Measurements from ENCODE around the gene BMP5. TPM values are rescaled to one million over a fixed set of nuclear protein-coding genes. Genes with fewer than 3 reads are reported as not detected.

The BMP5 gene
- total and polyA plus RNA-seq, 2 of the 8 experiments (the other 6 are each of a cell fraction or from before 2014, with no cell fraction given) = 0.02 TPM; not detected in 1

DNA sequence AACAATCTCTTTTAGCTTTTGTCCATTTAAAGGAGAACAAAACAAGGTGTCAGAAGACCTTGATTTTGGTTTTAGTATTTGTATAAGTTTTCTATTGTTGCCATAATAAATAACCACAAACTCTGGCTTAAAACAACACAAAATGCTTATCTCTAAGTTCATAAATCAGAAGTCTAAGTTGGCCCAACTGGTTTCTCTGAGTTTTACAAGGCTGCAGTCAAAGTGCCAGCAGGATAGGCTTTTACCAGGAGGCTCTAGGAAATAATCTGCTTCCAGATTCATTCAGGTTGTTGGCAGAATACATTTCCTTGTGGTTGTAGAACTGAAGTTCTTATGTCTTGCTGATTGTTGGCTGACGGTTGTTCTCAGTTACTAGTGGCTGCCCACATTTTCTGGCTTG lies 149.2 kb downstream of the BMP5 start:
- H3K79me2 ChIP-seq (ENCODE audit: control insufficient read depth in 1 of 2, insufficient read depth in 2 of 2, low read length in 2 of 2) = no peaks in the 10 kb centered on the region
- H3K27ac ChIP-seq (ENCODE audit: low read depth, low read length) = no peak overlapping the region
- no peaks in the 10 kb centered on the region for H3K4me1 ChIP-seq (replicated peaks in 1 of 4; ENCODE audit: control insufficient read depth in 3 of 4, insufficient read depth in 4 of 4, low read length in 3 of 4)
- no peak overlapping the region for H3K4me3 ChIP-seq (ENCODE audit: extremely low read depth in 1 of 4, insufficient read depth in 2 of 4, low read depth in 3 of 4, low read length in 4 of 4)
- no peak for TF ChIP-seq RNF2 (IDR thresholded peaks at IDR 0.05; ENCODE audit: borderline replicate concordance, low read depth, low read length, missing control alignments, poor library complexity, severe bottlenecking)
- no peak for TF ChIP-seq CHD2 (IDR thresholded peaks at IDR 0.05; ENCODE audit: low read length)
- H3K9me3 ChIP-seq (ENCODE audit: insufficient read depth in 2 of 2, low read depth in 1 of 2, low read length in 1 of 2) = no peaks in the 10 kb centered on the region
- H3K23me2 ChIP-seq (ENCODE audit: low read depth, low read length) = no peaks in the 10 kb centered on the region
- H3K9ac ChIP-seq (replicated peaks in 1 of 4; ENCODE audit: extremely low read depth in 1 of 4, low read depth in 3 of 4, low read length in 3 of 4) = no peak overlapping the region
- H3K14ac ChIP-seq (ENCODE audit: insufficient read length) = no peak overlapping the region
- no peak overlapping the region for H3K4me2 ChIP-seq (ENCODE audit: insufficient read depth in 1 of 2, low read depth in 2 of 2, low read length in 2 of 2)
- H4K8ac ChIP-seq (ENCODE audit: extremely low read depth, insufficient read depth, low read length) = no peak overlapping the region
- H2BK120ac ChIP-seq (replicated peaks; ENCODE audit: low read depth, low read length) = no peak overlapping the region
- H3K79me1 ChIP-seq (ENCODE audit: low read depth, low read length) = no peaks in the 10 kb centered on the region
- H3K27me3 ChIP-seq (replicated peaks in 1 of 4; ENCODE audit: control insufficient read depth in 3 of 4, extremely low read depth in 1 of 4, insufficient read depth in 3 of 4, low read length in 3 of 4) = peaks cover 0 to 1% (median 0%) of the 10 kb centered on the region in 4 experiments; a peak in 1 of 7 replicates
- no peak for DNase-seq (ENCODE audit: low read depth in 1 of 2, low spot score in 2 of 2)
- no peak overlapping the region for H3K23ac ChIP-seq (ENCODE audit: insufficient read length)
- H2BK12ac ChIP-seq (ENCODE audit: low read depth, low read length) = no peak overlapping the region
- CTCF ChIA-PET (ENCODE audit: partially characterized antibody) = no interaction called here
- WGBS, 2 experiments (ENCODE audit: extremely low coverage in 1 of 2, insufficient coverage in 1 of 2, insufficient read length in 1 of 2, insufficient replicate concordance in 2 of 2, low coverage in 1 of 2, low lambda C conversion rate in 2 of 2, missing lambda C conversion rate in 1 of 2) = 75% methylated on average over 1 of the region's 1 CpG; no CpG with 5 or more reads in 1 of the 2 experiments
- no peak overlapping the region for H4K91ac ChIP-seq (replicated peaks; ENCODE audit: insufficient read length, low read length)
- H3K36me3 ChIP-seq (ENCODE audit: control insufficient read depth in 2 of 4, insufficient read depth in 4 of 4, low read length in 3 of 4) = no peaks in the 10 kb centered on the region
- no peak overlapping the region for H2BK15ac ChIP-seq (ENCODE audit: low read length)
- POLR2A ChIA-PET (ENCODE audit: partially characterized antibody) = no interaction called here
- H3K4ac ChIP-seq (replicated peaks; ENCODE audit: insufficient read length, low read depth, low read length) = no peak overlapping the region
- no peaks in the 10 kb centered on the region for H4K20me1 ChIP-seq (replicated peaks in 1 of 2; ENCODE audit: control insufficient read depth in 1 of 2, insufficient read depth in 2 of 2, low read length in 2 of 2)
- no peak overlapping the region for H4K5ac ChIP-seq (ENCODE audit: insufficient read length, low read depth, low read length)
- H2AK5ac ChIP-seq (ENCODE audit: low read depth, low read length) = no peak overlapping the region
- H2BK20ac ChIP-seq (ENCODE audit: low read length) = no peak overlapping the region
- FAIRE-seq = no peak
- no peak overlapping the region for H2AFZ ChIP-seq (ENCODE audit: low read length)
- H3K56ac ChIP-seq (replicated peaks; ENCODE audit: insufficient read length, low read depth, low read length) = no peak overlapping the region
- no peak overlapping the region for H2BK5ac ChIP-seq (ENCODE audit: low read depth, low read length)
- no peak overlapping the region for H3K18ac ChIP-seq (ENCODE audit: extremely low read depth, low read length)
